PC-9 (cell line): ENCODE measurements around the gene HTR7.

ENCODE experiments used
- CTCF ChIP-seq: fragments of 200-600 bp; sonication (generic); conservative IDR thresholded peaks from 2 replicates; pipeline ENCODE4 v1.6.1; 2017; ENCODE audit warnings: mixed run types, antibody characterized with exemption, mild to moderate bottlenecking, moderate library complexity
- EZH2 ChIP-seq: fragments of 200-600 bp; sonication (generic); IDR thresholded peaks from 2 replicates; pipeline ENCODE4 v1.8.0; 2017; ENCODE audit warnings: antibody characterized with exemption, low read depth

GRCh38 chr10:90780488-90780887, 77.4 kb downstream of the HTR7 start:
- no peak for TF ChIP-seq CTCF
- TF ChIP-seq EZH2 = no peak
